Kidney (tissue), 14 donors: ENCODE measurements around the gene DSN1. TPM values are rescaled to one million over a fixed set of nuclear protein-coding genes. Genes with fewer than 3 reads are reported as not detected.

Experiments
- DNase-seq, 5 donors: peaks; one replicate each; pipeline ENCODE4 v3.0.0-alpha.2; 2013 to 2020
- FAIRE-seq: peaks from 2 replicates; lab custom pipeline; 2012; peaks lifted over from hg19 to GRCh38; lab: Jason Lieb, UNC
- H3K27ac ChIP-seq, 2 donors: one replicate each; pipeline ENCODE4 v1.7.0; 2013; ENCODE audit warnings: low read depth in 2 of 2, low read length in 2 of 2, inconsistent platforms in 1 of 2
- H3K27me3 ChIP-seq: one replicate; pipeline ENCODE4 v1.7.1; 2013; ENCODE audit warnings: low read length, inconsistent platforms; ENCODE audit not compliant: control insufficient read depth, insufficient read depth
- H3K36me3 ChIP-seq, 3 donors: one replicate each; pipeline versions ENCODE4 v1.7.0 to v1.7.1; 2013; ENCODE audit warnings: low read length in 3 of 3, control low read depth in 1 of 3, inconsistent platforms in 1 of 3; ENCODE audit not compliant: insufficient read depth in 3 of 3, control insufficient read depth in 2 of 3
- H3K4me1 ChIP-seq, 3 donors: one replicate each; pipeline versions ENCODE4 v1.7.0 to v1.7.1; 2013; ENCODE audit warnings: low read length in 3 of 3, inconsistent platforms in 1 of 3, low read depth in 1 of 3; ENCODE audit not compliant: control insufficient read depth in 2 of 3, insufficient read depth in 2 of 3
- H3K4me3 ChIP-seq, 3 donors: one replicate each; pipeline versions ENCODE4 v1.7.0 to v1.8.1; 2013; ENCODE audit warnings: low read length in 3 of 3, control low read depth in 1 of 3, inconsistent platforms in 1 of 3
- H3K9ac ChIP-seq, 3 donors: one replicate each; pipeline versions ENCODE4 v1.7.0 to v1.7.1; 2013; ENCODE audit warnings: low read length in 3 of 3, control low read depth in 1 of 3, inconsistent platforms in 1 of 3
- H3K9me3 ChIP-seq, 3 donors: one replicate each; pipeline versions ENCODE4 v1.7.0 to v1.7.1; 2013; ENCODE audit warnings: low read length in 3 of 3, control low read depth in 1 of 3, inconsistent platforms in 1 of 3; ENCODE audit not compliant: control insufficient read depth in 2 of 3, insufficient read depth in 1 of 3
- intact Hi-C: fragments of 100-400 bp; cut with DNase I; formaldehyde crosslinking; loops from one replicate; pipeline ENCODE4 v1.11.1; 2022
- polyA plus RNA-seq: library from polyadenylated mRNA; stranded (reverse); fragments of 350-450 nt; fragmentation: Illumina TruSeq; extraction: RNeasy Lipid Tissue Mini Kit (QIAGEN cat#74804); gene quantifications from one replicate; pipeline ENCODE4 v1.2.3, GENCODE V29; 2014; ENCODE audit warnings: low read depth, low replicate concordance; ENCODE audit not compliant: insufficient read depth
- total RNA-seq: library from RNA; stranded (reverse); fragmentation: NEBNext Ultra II Directional; extraction: Animal tissue kit (Norgen Biotek cat#: 25700); gene quantifications from one replicate; pipeline ENCODE4 v1.2.1, GENCODE V29; 2021
- TF ChIP-seq, protein P1 (sequence below): IDR thresholded peaks from 3 replicates; pipeline ENCODE4 v1.5.1; 2012; ENCODE audit warnings: mild to moderate bottlenecking, moderate library complexity, borderline replicate concordance; ENCODE audit not compliant: insufficient read depth; ENCODE audit errors: extremely low read depth
- donor health status: control.
- donor health status: control.
- donor health status: control.
- donor health status: control.
- donor health status: control.
- donor health status: DM: yes; HTN: yes; CAD: no.
- donor health status: Normal renal cell carcinoma (clear cell type).

DSN1 gene
- total and polyA plus RNA-seq, 2 donors from 2014 or later: 6.0 to 8.3 TPM

DNA sequence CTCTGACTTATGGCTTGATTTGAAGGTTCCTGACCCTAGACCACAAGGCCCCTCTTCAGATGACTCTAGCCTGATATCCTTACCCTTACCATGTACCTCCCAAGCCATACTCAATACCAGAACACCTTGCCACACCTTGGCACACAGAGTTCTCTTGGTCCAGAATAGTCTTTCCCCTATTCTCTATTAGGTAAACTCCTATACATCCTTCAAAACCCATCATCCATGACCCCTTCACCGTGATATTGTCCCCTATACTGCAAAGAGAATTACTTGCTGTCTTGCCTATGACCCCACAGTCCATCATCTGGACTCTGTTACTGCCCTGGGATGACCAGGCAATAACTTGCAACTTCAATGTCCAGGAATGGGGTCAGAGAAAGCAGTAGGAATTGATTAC, 31.8 kb upstream of the DSN1 start:
- no peak overlapping the region for H3K27ac ChIP-seq
- intact Hi-C loops: no loop called here
- no peaks in the 10 kb centered on the region for H3K9me3 ChIP-seq
- DNase-seq (no peak), FAIRE-seq (no peak)
- no peaks in the 10 kb centered on the region for H3K27me3 ChIP-seq
- no peaks in the 10 kb centered on the region for H3K4me1 ChIP-seq
- H3K9ac ChIP-seq: no peak overlapping the region
- peaks cover 7 to 31% (median 24%) of the 10 kb centered on the region in 3 donors for H3K36me3 ChIP-seq
- TF ChIP-seq, protein P1, sequence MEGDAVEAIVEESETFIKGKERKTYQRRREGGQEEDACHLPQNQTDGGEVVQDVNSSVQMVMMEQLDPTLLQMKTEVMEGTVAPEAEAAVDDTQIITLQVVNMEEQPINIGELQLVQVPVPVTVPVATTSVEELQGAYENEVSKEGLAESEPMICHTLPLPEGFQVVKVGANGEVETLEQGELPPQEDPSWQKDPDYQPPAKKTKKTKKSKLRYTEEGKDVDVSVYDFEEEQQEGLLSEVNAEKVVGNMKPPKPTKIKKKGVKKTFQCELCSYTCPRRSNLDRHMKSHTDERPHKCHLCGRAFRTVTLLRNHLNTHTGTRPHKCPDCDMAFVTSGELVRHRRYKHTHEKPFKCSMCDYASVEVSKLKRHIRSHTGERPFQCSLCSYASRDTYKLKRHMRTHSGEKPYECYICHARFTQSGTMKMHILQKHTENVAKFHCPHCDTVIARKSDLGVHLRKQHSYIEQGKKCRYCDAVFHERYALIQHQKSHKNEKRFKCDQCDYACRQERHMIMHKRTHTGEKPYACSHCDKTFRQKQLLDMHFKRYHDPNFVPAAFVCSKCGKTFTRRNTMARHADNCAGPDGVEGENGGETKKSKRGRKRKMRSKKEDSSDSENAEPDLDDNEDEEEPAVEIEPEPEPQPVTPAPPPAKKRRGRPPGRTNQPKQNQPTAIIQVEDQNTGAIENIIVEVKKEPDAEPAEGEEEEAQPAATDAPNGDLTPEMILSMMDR: no peak
- no peak overlapping the region for H3K4me3 ChIP-seq

DNA sequence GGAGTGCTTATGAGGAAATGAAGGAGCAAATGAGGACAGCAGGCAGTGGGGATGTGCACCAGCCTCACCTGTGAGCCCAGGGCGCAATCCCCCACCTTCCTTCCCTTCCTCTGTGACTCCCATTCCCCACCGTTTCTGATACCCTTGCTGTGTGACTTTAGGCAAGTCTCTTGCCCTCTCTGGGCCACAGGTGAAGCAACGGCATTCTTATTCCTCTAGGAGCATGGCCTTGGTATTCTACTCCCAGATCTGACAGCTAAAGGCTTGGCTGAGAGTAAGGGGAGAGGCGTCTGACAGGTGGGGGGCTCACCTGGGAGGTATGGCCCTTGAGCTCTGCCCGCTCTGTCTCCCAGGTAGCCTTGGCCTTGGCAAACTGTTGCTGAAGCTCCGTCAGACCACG, 30.9 kb upstream of the DSN1 start:
- FAIRE-seq (no peak), DNase-seq (no peak)
- intact Hi-C loops: no loop called here
- TF ChIP-seq, protein P1: no peak
- Histone ChIP-seq H3K4me3 (no peak overlapping the region), H3K4me1 (no peaks in the 10 kb centered on the region), H3K9ac (no peak overlapping the region), H3K27ac (no peak overlapping the region), H3K9me3 (no peaks in the 10 kb centered on the region), H3K36me3 (peaks cover 10 to 31% (median 26%) of the 10 kb centered on the region in 3 donors), H3K27me3 (no peaks in the 10 kb centered on the region)

DNA sequence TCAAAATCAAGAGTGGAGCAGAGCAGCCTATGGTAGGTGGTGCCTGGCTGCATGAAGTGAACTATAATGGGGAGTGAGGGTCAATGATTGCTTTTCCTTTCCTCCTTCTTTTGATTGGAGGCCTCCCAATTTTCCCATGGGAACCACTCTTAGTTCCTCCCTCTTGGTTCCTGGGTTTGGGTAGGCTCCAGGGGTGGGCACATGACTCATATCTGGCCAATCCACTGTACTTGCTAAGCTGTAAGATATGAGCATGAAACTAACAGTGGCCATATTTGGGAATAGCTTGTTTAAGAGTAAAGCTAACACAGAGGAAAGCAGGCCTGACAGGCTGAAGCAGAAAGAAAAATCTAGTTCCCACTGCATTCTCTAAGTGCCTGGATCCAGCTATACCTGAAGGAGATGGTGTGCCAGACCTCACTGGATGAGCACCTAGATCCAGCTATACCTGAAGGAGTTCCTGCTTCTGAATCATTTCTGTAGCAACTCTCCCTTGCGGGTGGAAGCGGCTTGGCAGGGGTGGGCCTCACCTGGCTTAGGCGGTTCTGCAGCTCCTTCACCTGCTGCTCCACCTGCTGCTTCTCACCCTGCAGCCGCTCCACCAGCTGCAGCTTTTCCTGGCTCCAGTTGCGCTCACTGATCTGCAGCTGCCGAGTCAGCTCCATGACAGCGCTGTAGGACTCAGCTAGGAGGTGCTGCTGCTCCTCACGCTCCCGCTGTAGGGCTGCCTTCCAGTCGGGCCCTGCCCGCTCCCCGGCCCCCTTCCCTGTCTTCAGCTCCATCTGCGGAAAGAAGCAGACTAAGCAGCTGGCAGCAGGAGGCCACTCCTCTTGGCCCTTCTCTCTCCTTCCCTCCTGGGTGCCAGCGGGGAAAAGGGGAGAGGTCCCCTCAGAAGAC, 29.0 kb upstream of the DSN1 start:
- Histone ChIP-seq H3K4me1 (no peaks in the 10 kb centered on the region), H3K36me3 (peaks cover 11 to 41% (median 26%) of the 10 kb centered on the region in 3 donors), H3K9ac (no peak overlapping the region), H3K27ac (no peak overlapping the region), H3K27me3 (no peaks in the 10 kb centered on the region), H3K4me3 (no peak overlapping the region), H3K9me3 (no peaks in the 10 kb centered on the region)
- intact Hi-C loops: no loop called here
- TF ChIP-seq, protein P1: no peak
- FAIRE-seq (no peak), DNase-seq (no peak)
